SK-N-MC (cell line): ENCODE results near the gene ELMO1.

Experiments
- EZH2 ChIP-seq: fragments of 200-600 bp; sonication (generic); IDR thresholded peaks from one replicate; pipeline ENCODE4 v1.6.1; 2017; ENCODE audit warnings: antibody characterized with exemption
- POLR2AphosphoS5 ChIP-seq: IDR thresholded peaks from 2 replicates; pipeline ENCODE4 v1.6.1; 2012; ENCODE audit warnings: mild to moderate bottlenecking, low read depth, low read length, borderline replicate concordance

DNA sequence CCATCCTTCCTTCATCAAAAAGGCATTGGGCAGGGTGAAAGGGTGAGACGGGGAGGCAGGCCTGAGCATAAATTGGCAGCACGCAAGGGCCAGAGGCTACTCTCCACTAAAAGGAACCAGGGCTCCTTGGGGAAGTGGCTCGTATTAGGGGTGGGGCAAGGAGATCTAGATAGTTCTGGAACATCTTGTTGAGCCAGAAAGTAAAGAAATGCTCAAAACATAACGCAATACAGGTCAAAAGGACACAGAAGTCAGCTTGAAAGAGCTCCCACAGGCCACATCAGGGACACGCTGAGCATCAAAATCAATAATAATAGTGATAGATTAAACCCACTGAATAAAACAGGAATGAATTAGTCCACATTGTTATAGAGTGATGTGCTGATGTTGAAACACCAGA, 203.1 kb downstream of the ELMO1 start:
- TF ChIP-seq POLR2AphosphoS5 (no peak), EZH2 (no peak)
